Inflammatory macrophage treated with lipopolysaccharide for 1 hour (primary cell): ENCODE measurements around the gene RERG.

ENCODE experiments used
- DNase-seq, 2 donors: peaks; one replicate each; pipeline ENCODE4 v3.0.0-alpha.2; 2020 to 2022

RERG gene

DNA sequence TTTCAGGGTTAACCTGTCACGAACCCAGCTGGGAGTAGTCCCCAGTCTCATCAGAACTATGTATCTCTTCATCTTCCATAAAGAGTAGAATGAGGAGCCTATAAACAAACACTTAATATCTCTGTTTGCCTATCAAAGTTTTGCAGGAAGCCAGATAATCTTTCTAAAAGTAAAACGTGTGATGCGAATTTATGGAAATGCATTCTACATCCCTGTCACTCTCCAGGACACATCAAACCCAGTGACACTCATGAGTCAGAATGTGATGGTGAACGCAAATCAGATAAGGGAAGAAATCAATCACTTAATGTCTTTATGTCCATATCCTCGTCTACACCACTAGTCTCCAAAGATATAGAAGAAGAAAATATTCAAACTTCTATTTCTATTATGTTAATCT lies 37.4 kb downstream of the RERG start:
- DNase-seq, result no peak

DNA sequence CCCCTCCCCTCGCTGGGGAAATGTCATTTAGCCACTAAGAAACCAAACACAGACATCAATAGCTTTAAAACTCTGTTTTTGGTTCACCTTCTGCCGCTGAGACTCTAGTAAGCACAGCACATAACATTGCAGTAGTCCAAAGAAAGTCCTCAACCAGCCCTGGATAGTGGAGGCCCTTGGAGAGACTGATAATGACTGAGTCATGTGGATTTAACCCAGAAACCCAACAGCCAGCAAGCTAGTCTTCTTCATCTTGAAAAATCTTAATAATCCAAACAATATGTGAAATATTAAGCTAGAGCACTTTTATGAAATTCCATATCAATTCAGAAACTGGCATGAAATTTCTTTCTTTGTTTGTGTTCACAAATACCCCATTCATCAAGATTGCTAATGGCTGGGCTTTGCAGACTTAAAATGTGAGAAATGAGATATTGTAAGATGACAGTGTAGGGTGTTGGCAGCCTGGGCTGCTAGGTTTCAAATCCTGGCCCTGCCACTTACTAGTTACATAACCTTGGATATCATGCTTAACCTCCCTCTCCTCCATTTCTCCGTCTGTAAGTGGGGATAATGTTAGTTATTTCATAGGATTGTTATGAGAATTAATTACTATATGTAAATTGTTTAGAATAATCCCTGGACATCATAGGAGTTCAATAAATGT lies 40.1 kb downstream of the RERG start:
- no peak for DNase-seq

DNA sequence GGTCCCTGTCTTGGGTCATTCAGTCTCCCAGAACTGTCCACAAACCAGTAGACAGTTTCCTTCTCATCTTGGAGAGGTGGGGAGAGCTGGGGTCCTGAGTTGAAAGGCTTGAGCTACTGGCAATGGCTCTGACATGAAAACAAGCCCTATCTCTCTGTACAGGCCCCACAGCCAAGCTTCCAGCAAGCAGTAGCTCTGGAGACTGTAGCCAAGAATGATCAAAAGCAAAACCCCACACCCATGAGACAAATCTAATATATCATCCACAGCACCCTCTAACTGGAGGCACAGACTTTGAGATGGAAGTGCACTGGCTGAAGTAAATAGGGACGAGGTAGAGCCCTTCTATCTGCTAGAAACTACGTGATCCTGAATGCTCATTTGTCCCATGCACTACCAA lies 40.9 kb downstream of the RERG start:
- no peak for DNase-seq

DNA sequence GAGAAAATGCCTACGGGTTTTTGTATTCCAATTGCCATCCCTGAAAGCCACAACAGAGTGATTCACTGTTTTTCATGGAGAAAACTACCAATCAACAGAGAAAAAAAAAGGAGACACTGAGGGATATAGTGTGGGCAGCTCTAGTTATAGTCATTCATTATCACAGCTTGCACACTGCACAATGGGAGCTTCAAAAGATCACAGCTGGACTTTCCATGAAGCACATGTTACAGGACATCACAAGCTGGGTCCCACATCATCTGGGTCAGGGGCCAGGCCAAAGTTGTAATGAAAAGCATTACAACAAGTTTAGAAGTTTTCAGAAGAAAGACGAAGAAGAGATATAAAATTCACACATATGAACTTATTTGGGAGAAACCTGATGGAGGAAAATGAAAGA lies 41.5 kb downstream of the RERG start:
- DNase-seq, result no peak

DNA sequence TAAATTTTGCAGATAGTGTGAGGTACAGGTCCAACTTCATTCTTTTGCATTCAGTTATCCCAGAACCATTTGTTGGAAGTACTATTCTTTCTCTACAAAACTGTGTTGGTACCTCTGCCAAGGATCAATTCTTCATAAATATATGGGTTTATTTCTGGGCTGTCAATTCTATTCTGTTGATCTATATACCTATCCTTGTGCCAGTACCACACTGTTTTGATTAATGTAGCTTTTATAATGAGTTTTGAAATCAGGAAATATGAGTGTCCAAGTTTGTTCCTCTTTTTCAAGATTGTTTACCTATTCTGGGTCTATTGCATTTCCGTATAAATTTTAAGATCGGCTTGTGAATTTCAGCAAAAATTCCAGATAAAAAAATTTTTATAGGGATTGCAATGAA lies 48.1 kb downstream of the RERG start:
- no peak for DNase-seq

DNA sequence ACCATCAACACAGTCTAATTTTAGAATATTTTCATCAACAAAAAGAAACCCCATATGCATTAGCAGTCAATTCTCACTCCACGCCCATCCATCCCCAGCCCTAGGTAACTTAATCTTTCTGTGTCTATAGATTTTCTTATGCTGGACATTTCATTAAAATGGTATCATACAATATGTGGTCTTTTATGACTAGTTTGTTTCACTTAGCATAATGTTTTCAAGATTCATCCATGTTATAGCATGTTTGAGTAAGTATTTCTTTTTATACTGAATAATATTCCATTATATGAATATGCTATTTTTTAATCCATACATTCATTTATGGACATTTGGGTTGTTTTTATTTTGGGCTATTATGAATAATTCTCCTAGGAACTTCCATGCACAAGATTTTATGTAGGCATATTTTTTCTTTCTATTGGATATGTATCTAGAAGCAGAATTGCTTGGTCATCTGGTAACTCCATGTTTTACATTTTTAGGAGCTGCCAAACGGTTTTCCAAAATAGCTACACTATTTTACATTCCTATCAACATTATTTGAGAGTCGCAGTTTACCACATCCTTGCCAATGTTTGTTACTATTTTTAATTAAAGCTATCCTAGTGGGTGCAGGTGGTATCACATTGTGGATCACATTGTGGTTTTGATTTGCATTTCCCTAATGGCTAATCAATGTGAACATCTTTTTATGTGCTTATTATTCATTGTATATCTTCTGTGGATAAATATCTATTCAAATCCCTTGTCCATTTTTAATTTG lies 49.0 kb downstream of the RERG start:
- no peak for DNase-seq

DNA sequence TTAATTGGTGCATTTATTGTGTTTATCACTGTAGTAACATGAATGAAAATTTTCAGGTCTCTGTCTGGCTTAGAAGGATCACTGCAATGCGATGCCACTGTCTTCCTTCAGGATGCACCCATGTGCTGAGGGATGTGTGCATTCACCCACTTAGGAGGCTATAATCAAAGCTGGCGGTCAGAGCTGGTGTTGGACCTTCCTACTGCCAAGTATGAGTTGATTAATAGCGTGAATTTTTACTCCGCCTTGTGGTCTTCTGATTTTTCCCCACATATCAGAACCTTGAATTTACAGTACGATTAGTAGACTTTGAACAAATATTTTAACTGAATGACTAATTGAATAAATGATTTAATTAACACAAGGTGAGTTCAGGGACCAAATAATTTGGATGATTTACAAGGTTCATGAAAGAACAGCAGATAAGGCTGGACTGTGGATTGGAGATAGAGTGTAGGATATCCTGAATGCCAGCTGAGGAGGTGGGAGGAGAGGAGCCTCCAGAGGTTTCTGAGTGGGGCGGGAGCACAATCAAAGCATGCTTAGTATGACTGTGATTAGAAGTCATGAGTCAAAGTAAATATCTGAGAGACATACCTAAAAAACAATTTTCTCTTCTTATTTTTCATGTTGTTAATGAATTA lies 50.1 kb downstream of the RERG start:
- DNase-seq, result no peak

DNA sequence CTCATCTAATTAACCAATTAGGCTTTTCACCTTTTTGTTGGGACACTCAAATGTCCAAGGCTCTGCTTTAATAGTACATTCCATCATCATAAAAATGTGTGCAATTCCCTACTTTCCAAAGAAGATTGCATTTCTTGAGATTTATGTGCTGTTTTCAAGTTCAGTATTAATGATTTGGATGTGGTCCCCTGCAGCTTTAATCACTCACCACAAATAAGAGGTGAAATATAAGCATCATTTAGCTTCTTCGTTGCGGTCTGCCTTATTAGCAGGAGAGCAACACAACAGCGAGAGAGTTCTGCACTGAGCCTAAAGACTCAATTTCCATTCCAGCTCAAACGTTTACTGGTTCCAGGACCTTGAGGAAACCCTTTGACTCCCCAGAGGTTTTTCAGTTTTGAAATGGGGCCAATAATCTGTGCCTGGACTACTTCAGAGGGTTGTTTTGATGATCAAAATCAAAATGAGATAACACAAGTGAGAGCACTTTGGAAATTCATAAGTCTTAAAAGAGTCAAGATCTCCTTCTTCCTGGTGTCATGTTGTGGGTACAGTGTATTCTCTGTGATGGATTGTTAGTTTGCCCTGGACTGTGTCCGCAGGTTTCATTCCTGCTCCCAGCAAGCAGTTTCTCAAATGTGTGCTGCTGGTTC lies 53.1 kb downstream of the RERG start:
- DNase-seq, result no peak

DNA sequence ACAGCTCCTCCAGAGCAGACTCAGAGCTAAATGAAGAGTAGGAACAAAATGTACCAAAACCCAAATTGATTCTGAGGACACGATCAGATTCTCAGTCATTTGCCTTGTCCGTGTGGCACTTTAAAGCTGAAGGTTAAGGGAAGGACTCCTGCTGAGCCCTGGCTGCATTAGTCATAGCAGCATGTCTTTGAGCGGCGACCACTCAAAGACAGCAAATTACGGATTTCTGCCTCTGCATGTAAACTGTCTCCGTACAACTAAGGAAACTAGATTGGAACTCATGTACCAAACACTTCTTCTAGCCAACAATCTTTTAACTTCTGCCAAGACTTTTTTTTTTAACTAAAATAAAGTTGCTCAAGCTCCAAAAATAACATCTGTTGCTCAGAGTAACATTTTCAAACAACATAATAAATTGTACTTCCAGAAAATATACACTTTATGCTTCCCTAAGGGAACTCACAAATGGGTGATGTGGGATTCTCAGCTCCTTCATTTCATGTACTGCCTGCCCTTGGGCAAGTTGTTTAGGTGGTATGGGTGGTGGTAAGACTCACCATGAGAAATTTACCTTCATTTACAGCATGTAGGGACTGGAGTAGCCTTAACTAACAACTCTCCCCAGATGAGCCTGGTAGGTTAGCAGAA lies 56.1 kb downstream of the RERG start:
- DNase-seq, result no peak

DNA sequence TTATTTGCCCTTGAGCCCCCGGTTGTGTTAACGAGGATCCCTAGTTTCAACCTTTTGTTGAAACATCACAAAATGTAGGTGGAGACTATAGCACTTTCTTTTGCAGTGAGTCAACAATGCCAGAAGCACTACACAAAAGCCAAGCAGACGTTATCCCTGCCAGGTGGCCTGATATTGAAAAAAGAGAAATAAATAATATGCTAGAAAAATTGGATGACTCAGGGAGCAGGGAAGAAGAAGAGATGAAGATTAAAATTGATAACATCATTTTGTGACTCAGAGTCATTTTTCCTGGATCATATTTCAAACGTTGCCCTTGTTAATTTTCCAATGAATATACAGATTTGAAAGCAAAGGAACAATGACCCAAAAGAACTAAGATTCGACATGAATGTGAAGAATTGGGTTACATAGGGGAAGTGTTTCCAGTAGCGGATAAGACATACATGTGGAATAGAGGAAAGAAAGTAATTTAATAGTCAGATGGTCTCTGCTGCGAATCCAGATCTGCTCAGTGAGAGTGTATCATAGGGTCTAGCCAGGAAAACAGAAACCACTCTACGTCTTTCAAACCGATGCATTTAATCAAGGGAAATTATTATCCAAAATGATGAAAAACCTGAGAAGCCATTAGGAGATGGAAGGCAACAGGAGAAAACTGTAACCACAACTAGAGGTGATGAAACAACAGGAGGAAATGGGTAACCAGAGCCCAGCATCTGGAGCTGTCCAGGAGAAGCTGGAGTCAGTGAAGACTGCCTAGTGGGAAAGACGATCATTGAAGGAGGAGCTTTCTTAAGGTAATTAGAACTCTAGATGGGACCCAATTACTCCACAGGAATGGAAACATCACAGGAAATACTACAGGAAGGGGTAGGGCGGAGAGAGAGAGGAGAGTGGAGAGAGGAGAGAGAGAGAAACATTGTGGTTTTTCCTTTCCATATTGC lies 57.9 kb downstream of the RERG start:
- DNase-seq, result no peak

DNA sequence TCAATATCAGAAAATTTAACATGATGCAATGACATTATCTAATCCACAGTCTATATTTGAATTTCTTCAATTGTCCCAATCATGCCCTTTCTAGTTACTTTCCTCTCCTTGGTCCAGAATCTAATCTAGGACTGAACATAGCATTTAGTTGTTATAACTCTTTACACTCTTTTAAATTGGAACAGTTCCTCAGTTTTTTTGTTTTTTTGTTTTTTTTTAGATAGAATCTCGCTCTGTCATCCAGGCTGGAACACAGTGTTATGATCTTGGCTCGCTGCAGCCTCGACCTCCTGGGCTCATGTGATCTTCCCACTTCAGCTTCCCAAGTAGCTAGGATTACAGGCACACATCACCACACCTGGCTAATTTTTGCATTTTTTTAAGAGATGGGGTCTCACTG lies 63.1 kb downstream of the RERG start:
- no peak for DNase-seq

DNA sequence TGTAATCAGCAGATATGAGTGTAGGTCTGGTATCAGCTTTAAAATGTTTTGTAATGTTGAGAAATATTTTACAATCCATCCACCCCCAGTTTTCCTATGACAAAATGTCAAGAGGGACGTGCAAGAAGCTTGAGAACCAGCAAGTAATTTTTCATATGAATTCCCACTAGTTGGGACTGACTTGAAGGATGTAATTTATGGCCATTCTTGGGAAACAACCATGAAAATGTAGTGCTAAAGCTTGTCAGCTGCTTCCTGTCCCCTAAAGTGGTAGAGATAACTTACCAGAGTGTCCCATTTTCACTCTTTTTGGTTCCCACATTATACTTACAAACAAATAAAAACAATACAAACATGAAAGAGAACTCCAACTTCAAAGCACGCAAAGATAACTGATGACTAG lies 63.9 kb downstream of the RERG start:
- no peak for DNase-seq

DNA sequence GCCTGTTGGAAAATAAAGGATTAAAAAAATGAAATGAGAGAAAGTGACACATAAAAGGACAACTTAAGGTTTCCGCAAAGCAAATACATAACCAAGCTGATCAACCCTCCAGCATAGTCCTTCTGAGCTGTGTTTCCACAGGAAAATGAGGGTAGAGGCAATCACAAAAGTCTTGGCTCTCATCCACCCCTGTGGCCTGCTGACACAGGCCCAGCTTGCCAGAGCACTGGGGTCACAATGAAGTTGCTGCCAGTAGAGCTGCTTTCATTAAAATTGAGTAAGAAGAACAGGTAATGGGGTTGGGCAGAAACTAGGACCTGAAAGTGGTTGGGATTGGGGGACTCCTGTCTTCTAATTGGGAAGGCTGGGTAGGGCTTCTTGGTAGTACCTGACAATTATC lies 65.9 kb downstream of the RERG start:
- no peak for DNase-seq

DNA sequence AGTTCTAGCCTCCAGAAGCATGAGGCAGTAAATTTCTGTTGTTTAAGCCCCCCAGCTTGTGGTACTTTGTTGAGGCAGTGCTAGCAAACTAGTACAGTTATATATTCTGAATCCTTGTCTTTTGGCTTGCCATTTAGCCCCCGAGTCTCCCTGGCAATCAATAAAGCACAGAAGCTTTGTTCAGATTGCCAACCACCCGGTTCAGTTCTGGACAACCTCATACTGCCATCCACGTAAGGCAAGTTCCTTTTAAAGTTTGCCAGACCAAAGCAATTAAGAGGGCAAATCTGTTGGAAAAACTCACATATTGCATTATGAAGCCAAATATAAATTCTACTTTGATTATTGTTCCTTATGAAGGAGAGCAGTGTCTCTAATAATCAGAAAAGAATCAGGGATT lies 67.1 kb downstream of the RERG start:
- no peak for DNase-seq

DNA sequence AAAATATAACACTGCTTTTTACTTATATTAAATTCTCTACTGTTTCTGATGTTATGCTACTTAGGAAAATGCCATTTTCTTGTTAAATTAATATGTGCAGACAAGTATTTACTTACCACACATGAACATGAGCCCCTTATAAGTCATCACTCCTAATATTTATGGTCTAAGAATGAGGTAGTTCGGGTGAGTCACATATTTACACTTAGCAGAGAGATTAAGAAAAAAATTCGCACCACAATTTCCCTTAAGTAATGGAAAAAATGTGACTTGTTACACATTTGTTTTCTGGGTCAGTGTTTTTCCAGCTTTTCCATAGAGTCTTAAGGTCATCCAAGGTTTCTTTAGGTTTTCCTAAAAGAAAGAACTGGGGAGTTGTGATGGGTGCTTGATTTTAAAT lies 68.3 kb downstream of the RERG start:
- no peak for DNase-seq

DNA sequence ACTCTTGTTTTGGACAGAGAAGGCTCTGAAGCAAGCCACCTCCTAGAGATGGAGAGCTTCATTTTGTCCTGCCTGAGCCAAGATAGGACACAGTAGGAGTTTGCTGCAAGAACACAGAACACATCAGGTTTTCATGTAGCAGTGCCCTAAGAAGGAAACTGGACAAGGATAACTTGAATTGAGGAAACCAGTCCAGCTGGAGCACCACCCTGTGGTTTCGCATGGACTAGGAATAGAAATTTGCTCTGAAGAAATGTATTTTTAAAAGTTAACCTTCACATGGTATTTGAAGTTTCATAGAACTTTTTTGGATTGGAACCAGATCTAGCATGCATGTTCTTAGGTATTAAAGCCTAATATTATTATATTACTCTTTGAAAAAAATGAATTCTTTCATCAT lies 68.8 kb downstream of the RERG start:
- DNase-seq, result no peak

DNA sequence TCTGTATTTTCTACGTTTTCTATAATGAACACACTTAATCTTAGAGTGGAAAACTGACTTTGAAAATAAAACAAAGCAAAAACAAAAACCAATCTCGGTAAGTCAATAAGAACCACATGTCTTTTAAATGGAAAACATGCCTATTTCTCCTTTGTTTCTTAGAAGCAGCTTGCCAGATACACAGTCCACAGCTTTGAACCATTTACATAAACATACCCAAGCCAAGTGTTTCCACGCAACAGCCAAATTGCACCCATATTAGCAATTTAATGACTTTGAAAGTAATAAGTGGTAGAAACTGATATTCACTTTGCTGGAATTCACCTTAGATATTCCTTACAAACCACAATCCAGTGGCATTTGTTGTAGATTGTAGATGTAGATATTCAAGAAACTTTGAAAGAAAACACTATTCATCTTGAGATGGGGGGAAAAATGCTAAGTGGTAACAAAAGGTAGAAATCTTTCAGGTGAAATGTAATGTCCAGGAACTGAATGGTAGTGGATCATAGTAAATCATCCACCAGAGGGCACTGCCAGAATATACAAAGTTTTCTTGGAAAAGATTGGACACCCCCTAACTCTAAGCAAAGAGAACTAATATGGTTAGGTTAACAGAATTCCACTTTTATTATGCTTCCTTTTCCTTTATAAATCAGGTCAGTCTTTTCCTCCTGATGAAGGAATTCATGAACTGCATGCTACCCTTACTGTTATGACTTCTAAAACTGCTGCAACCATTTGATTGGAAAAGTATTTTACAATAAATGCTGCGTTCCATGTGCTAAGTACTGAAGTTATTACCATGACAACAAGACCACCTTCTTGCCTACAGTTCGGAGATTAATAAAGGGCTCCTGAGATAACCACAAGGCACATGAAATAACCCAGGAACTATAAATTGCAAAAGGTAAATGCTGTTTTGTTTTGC lies 69.8 kb downstream of the RERG start:
- peak in 1 of 2 donors; percentile 1 for DNase-seq

DNA sequence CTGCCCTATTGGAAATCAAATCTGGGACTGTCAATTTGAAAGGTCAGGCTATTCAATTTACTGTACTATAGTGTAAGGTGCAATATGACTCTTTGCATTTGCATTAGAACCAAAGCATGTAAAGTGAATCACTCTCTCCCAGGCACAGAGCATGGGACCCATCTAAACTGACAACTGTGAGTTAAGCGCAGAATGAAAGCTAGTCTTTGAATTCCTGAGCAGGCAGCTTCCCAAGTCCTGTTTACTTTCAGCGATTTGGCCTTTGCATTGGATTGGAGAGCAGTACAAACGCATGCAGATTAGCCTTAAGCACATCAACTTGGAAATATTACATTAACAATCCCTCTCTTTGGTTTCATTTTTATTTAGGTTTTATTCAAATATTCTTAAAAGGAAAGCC lies 74.6 kb downstream of the RERG start:
- no peak for DNase-seq

DNA sequence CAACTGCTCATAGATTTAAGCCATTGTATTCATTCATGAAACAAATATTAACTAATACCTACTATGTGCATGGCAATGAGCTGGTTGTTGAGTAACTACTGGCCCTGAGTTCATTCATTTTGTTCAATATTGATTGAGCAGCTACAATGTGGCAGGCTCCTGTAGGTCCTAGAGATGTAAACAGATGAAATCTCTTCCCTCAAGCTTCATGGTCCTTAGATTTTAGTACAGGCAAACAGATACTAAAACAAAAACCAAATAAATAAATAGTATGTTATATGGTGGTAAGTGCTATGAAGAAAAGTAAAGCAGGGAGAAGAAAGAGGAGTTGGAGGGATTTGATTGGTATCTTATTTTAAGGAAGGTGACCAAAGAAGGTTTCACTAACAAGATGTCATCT lies 77.8 kb downstream of the RERG start:
- DNase-seq, result no peak

DNA sequence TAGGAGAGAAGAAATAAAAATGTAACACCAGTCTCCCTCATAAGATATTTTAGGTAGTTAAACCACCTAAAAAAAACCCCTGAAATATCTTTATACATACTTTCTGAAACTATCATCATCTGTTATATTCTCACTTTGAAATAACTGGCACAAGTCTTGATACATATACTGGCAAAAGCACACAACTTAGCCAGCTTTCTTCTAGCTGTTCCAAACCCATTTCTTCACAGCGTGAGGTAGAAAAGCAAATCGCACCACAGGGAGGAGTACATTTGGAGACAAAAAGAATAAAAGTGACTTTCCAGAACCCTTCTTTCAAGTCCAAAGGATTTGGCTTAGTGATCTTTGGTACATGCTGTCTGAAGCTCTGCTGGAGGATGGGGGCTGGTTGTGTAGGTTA lies 78.5 kb downstream of the RERG start:
- DNase-seq, result no peak

DNA sequence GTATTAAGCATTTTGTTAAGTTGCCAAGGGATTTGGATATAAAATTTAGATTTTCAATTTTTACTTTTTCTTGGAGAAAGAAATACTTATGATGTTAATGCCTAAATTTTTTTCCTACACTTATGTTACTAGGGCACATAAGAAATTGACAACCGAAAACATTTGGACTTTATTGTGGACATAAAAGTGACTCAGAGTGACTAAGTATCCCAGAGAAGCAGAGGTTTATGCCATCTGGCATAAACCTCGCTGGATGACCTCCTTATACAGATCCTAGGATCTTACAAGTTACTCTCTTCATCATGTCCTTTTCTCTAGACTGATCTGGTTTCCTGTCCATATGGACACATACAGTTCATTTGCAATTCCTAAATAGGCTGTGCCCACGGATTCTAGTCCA lies 89.8 kb downstream of the RERG start:
- DNase-seq, result no peak
